ENCODE data around the gene PRKAR1A.

The PRKAR1A gene

GRCh38 chr17:68592682-68593641 is 80.7 kb downstream of the PRKAR1A start:
- Histone ChIP-seq H3K9me3 (ENCODE audit: low read depth, low read length) (no peaks in the 10 kb centered on the region), H3K9ac (ENCODE audit: insufficient read length) (no peak overlapping the region), H3K27ac (no peak overlapping the region), H3K4me3 (no peak overlapping the region), H3K36me3 (ENCODE audit: insufficient read depth, low read length) (no peaks in the 10 kb centered on the region)
- peak; percentile 12 for DNase-seq (ENCODE audit: low read depth, low spot score)
- TF ChIP-seq EZH2 (IDR thresholded peaks at IDR 0.05) (no peak), FOXP2 (optimal IDR thresholded peaks at IDR 0.05; ENCODE audit: control extremely low read depth, extremely low read length, insufficient read depth) (no peak), POLR2AphosphoS5 (IDR thresholded peaks at IDR 0.05; ENCODE audit: borderline replicate concordance, low read depth, low read length) (no peak)

GRCh38 chr17:68594552-68594951 is 82.3 kb downstream of the PRKAR1A start:
- Histone ChIP-seq H3K36me3 (ENCODE audit: insufficient read depth, low read length) (no peaks in the 10 kb centered on the region), H3K9me3 (ENCODE audit: low read depth, low read length) (no peaks in the 10 kb centered on the region), H3K27ac (no peak overlapping the region)

GRCh38 chr17:68595496-68595895 is 83.3 kb downstream of the PRKAR1A start:
- no peak for DNase-seq (ENCODE audit: low read depth, low spot score)
- no peak overlapping the region for H3K27ac ChIP-seq
- H3K36me3 ChIP-seq (ENCODE audit: insufficient read depth, low read length), result no peaks in the 10 kb centered on the region
- H3K4me3 ChIP-seq, result no peak overlapping the region
- no peaks in the 10 kb centered on the region for H3K9me3 ChIP-seq (ENCODE audit: low read depth, low read length)
- TF ChIP-seq FOXP2 (optimal IDR thresholded peaks at IDR 0.05; ENCODE audit: control extremely low read depth, extremely low read length, insufficient read depth) (no peak), EZH2 (IDR thresholded peaks at IDR 0.05) (no peak), POLR2AphosphoS5 (IDR thresholded peaks at IDR 0.05; ENCODE audit: borderline replicate concordance, low read depth, low read length) (no peak)
- H3K9ac ChIP-seq (ENCODE audit: insufficient read length), result no peak overlapping the region

More at GRCh38 chr17:68594552-68594951, 82.3 kb downstream of the PRKAR1A start:
- no peak for DNase-seq (ENCODE audit: low read depth, low spot score)
- TF ChIP-seq EZH2 (IDR thresholded peaks at IDR 0.05) (no peak), POLR2AphosphoS5 (IDR thresholded peaks at IDR 0.05; ENCODE audit: borderline replicate concordance, low read depth, low read length) (no peak), FOXP2 (optimal IDR thresholded peaks at IDR 0.05; ENCODE audit: control extremely low read depth, extremely low read length, insufficient read depth) (no peak)
- Histone ChIP-seq H3K4me3 (no peak overlapping the region), H3K9ac (ENCODE audit: insufficient read length) (no peak overlapping the region)

DNA sequence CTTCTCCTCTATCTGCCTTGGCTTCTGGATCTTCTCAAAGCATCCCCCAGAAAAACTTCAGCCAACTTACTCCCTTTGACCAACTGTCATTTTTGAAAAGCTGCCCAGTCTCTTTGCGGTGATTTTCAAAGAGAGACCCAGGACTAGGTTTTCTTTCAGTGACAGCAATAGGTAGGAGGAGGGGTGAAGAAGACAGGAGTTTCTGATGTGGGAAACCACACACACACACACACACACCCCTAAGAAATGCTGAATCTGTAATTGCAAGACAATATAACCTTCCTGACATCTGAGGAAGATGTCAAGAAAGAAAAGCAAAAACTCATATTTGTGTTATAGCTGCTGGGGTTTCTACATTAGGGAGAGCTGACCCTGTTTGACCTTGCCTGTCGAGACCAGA is 83.8 kb downstream of the PRKAR1A start:
- DNase-seq (ENCODE audit: low read depth, low spot score), result no peak
- Histone ChIP-seq H3K9me3 (ENCODE audit: low read depth, low read length) (no peaks in the 10 kb centered on the region), H3K9ac (ENCODE audit: insufficient read length) (no peak overlapping the region), H3K27ac (no peak overlapping the region), H3K36me3 (ENCODE audit: insufficient read depth, low read length) (no peaks in the 10 kb centered on the region), H3K4me3 (no peak overlapping the region)
- TF ChIP-seq POLR2AphosphoS5 (IDR thresholded peaks at IDR 0.05; ENCODE audit: borderline replicate concordance, low read depth, low read length) (no peak), FOXP2 (optimal IDR thresholded peaks at IDR 0.05; ENCODE audit: control extremely low read depth, extremely low read length, insufficient read depth) (no peak), EZH2 (IDR thresholded peaks at IDR 0.05) (no peak)

DNA sequence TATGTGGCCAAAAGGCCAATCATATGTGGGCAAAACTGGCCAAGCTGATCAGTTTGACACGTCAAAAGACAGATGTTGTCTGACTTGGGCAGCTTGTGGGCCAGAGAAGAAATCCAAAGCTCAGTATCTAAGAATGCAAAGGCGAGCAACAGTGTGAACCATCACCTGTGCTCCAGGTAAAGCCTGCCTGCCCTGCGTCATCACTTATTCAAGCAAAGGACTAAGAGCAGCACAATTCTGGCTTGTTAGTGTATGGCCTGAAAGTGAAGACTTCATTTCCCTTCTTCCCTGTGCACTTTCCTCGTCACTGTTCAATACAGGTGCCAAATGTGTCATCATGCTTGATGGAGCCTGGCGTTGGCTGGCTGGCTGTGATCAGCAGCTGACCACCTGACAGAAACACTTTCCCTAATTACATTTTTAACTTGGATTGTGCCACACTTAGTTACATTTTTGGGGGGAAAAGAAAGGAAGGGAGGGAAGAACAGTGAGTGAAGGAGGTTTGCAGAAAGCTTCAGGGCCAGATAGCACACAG is 84.2 kb downstream of the PRKAR1A start:
- no peaks in the 10 kb centered on the region for H3K9me3 ChIP-seq (ENCODE audit: low read depth, low read length)
- no peak for DNase-seq (ENCODE audit: low read depth, low spot score)
- H3K27ac ChIP-seq, result no peak overlapping the region
- no peak overlapping the region for H3K4me3 ChIP-seq
- no peak overlapping the region for H3K9ac ChIP-seq (ENCODE audit: insufficient read length)
- TF ChIP-seq EZH2 (IDR thresholded peaks at IDR 0.05) (no peak), POLR2AphosphoS5 (IDR thresholded peaks at IDR 0.05; ENCODE audit: borderline replicate concordance, low read depth, low read length) (no peak), FOXP2 (optimal IDR thresholded peaks at IDR 0.05; ENCODE audit: control extremely low read depth, extremely low read length, insufficient read depth) (no peak)
- no peaks in the 10 kb centered on the region for H3K36me3 ChIP-seq (ENCODE audit: insufficient read depth, low read length)

- Histone ChIP-seq H3K4me3 (no peak overlapping the region), H3K9ac (ENCODE audit: insufficient read length) (no peak overlapping the region), H3K9me3 (ENCODE audit: low read depth, low read length) (no peaks in the 10 kb centered on the region), H3K36me3 (ENCODE audit: insufficient read depth, low read length) (no peaks in the 10 kb centered on the region), H3K27ac (no peak overlapping the region)
- TF ChIP-seq FOXP2 (optimal IDR thresholded peaks at IDR 0.05; ENCODE audit: control extremely low read depth, extremely low read length, insufficient read depth), result no peak
- TF ChIP-seq EZH2 (IDR thresholded peaks at IDR 0.05), result no peak
- TF ChIP-seq POLR2AphosphoS5 (IDR thresholded peaks at IDR 0.05; ENCODE audit: borderline replicate concordance, low read depth, low read length), result no peak
- no peak for DNase-seq (ENCODE audit: low read depth, low spot score)
Measured at GRCh38 chr17:68598074-68598473, 85.8 kb downstream of the PRKAR1A start.

DNA sequence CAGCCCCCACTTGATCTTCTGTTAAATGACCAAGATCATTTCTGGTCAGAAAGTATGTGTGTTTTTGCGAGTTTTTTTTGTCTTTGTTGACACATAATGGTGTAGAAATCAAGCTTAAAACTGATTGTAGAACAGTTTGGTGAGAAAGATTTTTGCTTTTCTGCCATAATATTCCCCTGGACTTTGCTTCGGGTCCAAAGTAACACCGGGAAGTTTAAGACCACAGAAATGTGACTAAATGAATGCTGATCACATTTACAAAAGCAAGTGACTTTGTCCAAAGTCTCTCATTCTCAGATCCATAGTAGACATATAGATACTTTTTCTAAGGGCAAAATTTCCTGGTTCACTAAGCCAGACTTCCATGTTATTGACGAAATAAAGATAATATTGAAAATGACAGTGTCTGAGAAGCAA is 86.3 kb downstream of the PRKAR1A start:
- TF ChIP-seq POLR2AphosphoS5 (IDR thresholded peaks at IDR 0.05; ENCODE audit: borderline replicate concordance, low read depth, low read length), result no peak
- no peak for TF ChIP-seq EZH2 (IDR thresholded peaks at IDR 0.05)
- TF ChIP-seq FOXP2 (optimal IDR thresholded peaks at IDR 0.05; ENCODE audit: control extremely low read depth, extremely low read length, insufficient read depth), result no peak
- no peaks in the 10 kb centered on the region for H3K36me3 ChIP-seq (ENCODE audit: insufficient read depth, low read length)
- no peak overlapping the region for H3K4me3 ChIP-seq
- H3K9ac ChIP-seq (ENCODE audit: insufficient read length), result no peak overlapping the region
- H3K9me3 ChIP-seq (ENCODE audit: low read depth, low read length), result no peaks in the 10 kb centered on the region
- H3K27ac ChIP-seq, result no peak overlapping the region
- no peak for DNase-seq (ENCODE audit: low read depth, low spot score)

- H3K9me3 ChIP-seq (ENCODE audit: low read depth, low read length), result no peaks in the 10 kb centered on the region
- H3K27ac ChIP-seq, result no peak overlapping the region
- H3K36me3 ChIP-seq (ENCODE audit: insufficient read depth, low read length), result no peaks in the 10 kb centered on the region
- DNase-seq (ENCODE audit: low read depth, low spot score), result no peak
- H3K4me3 ChIP-seq, result no peak overlapping the region
- no peak overlapping the region for H3K9ac ChIP-seq (ENCODE audit: insufficient read length)
- TF ChIP-seq POLR2AphosphoS5 (IDR thresholded peaks at IDR 0.05; ENCODE audit: borderline replicate concordance, low read depth, low read length) (no peak), EZH2 (IDR thresholded peaks at IDR 0.05) (no peak), FOXP2 (optimal IDR thresholded peaks at IDR 0.05; ENCODE audit: control extremely low read depth, extremely low read length, insufficient read depth) (no peak)
Measured at GRCh38 chr17:68599091-68599490, 86.9 kb downstream of the PRKAR1A start.

All from SK-N-MC (cell line).